ENCODE results near the gene GNAT3. TPM values are rescaled to one million over a fixed set of nuclear protein-coding genes. Genes with fewer than 3 reads are reported as not detected.

GNAT3 gene
- total RNA-seq, 4 donors from 2014 or later, result not detected

GRCh38 chr7:80542398-80542797 is 30.5 kb upstream of the GNAT3 start:
- Histone ChIP-seq H3K9me3 (peaks cover 0 to 21% (median 0%) of the 10 kb centered on the region in 3 donors), H3K4me3 (no peak overlapping the region), H3K27me3 (no peaks in the 10 kb centered on the region), H3K27ac (no peak overlapping the region), H3K4me1 (no peaks in the 10 kb centered on the region), H3K36me3 (no peaks in the 10 kb centered on the region)
- WGBS, 2 donors (ENCODE audit: low coverage in 1 of 2), result 50 to 67% methylated on average over 1 of the region's 1 CpG
- ATAC-seq, result no peak
- no peak for TF ChIP-seq POLR2AphosphoS5 (IDR thresholded peaks at IDR 0.05)
- TF ChIP-seq EP300 (IDR thresholded peaks at IDR 0.05), result no peak
- no peak for TF ChIP-seq POLR2A (IDR thresholded peaks at IDR 0.05)
- TF ChIP-seq CTCF (IDR thresholded peaks at IDR 0.05), result no peak

GRCh38 chr7:80540836-80541235 is 29.0 kb upstream of the GNAT3 start:
- H3K36me3 ChIP-seq, result no peaks in the 10 kb centered on the region
- TF ChIP-seq POLR2AphosphoS5 (IDR thresholded peaks at IDR 0.05), result no peak
- no peak for TF ChIP-seq POLR2A (IDR thresholded peaks at IDR 0.05)
- TF ChIP-seq CTCF (IDR thresholded peaks at IDR 0.05), result no peak
- TF ChIP-seq EP300 (IDR thresholded peaks at IDR 0.05), result no peak
- 38 to 40% methylated on average over 3 of the region's 3 CpGs for WGBS, 2 donors (ENCODE audit: low coverage in 1 of 2)
- no peak overlapping the region for H3K27ac ChIP-seq
- H3K4me1 ChIP-seq, result no peaks in the 10 kb centered on the region
- ATAC-seq, result no peak
- no peak overlapping the region for H3K4me3 ChIP-seq
- peaks cover 0 to 14% (median 0%) of the 10 kb centered on the region in 3 donors for H3K9me3 ChIP-seq
- H3K27me3 ChIP-seq, result no peaks in the 10 kb centered on the region

GRCh38 chr7:80537091-80537490 is 25.2 kb upstream of the GNAT3 start:
- 80 to 100% methylated on average over 1 of the region's 2 CpGs for WGBS, 2 donors (ENCODE audit: low coverage in 1 of 2)
- Histone ChIP-seq H3K27me3 (no peaks in the 10 kb centered on the region), H3K4me1 (no peaks in the 10 kb centered on the region), H3K9me3 (no peaks in the 10 kb centered on the region), H3K4me3 (no peak overlapping the region), H3K27ac (no peak overlapping the region), H3K36me3 (no peaks in the 10 kb centered on the region)
- no peak for ATAC-seq
- TF ChIP-seq POLR2AphosphoS5 (IDR thresholded peaks at IDR 0.05) (no peak), EP300 (IDR thresholded peaks at IDR 0.05) (no peak), POLR2A (IDR thresholded peaks at IDR 0.05) (no peak), CTCF (IDR thresholded peaks at IDR 0.05) (no peak)

GRCh38 chr7:80536426-80536825 is 24.6 kb upstream of the GNAT3 start:
- no peak overlapping the region for H3K4me3 ChIP-seq
- 89 to 100% methylated on average over 2 of the region's 2 CpGs for WGBS, 2 donors (ENCODE audit: low coverage in 1 of 2)
- no peak for ATAC-seq
- no peaks in the 10 kb centered on the region for H3K9me3 ChIP-seq
- TF ChIP-seq POLR2A (IDR thresholded peaks at IDR 0.05) (no peak), POLR2AphosphoS5 (IDR thresholded peaks at IDR 0.05) (no peak), CTCF (IDR thresholded peaks at IDR 0.05) (no peak), EP300 (IDR thresholded peaks at IDR 0.05) (no peak)
- H3K27me3 ChIP-seq, result no peaks in the 10 kb centered on the region
- H3K4me1 ChIP-seq, result no peaks in the 10 kb centered on the region
- H3K27ac ChIP-seq, result no peak overlapping the region
- no peaks in the 10 kb centered on the region for H3K36me3 ChIP-seq

GRCh38 chr7:80533287-80533686 is 21.4 kb upstream of the GNAT3 start:
- Histone ChIP-seq H3K4me1 (no peaks in the 10 kb centered on the region), H3K36me3 (no peaks in the 10 kb centered on the region), H3K27me3 (no peaks in the 10 kb centered on the region), H3K27ac (no peak overlapping the region), H3K9me3 (no peaks in the 10 kb centered on the region), H3K4me3 (no peak overlapping the region)
- 40 to 83% methylated on average over 1 of the region's 1 CpG for WGBS, 2 donors (ENCODE audit: low coverage in 1 of 2)
- TF ChIP-seq EP300 (IDR thresholded peaks at IDR 0.05) (no peak), CTCF (IDR thresholded peaks at IDR 0.05) (no peak), POLR2A (IDR thresholded peaks at IDR 0.05) (no peak), POLR2AphosphoS5 (IDR thresholded peaks at IDR 0.05) (no peak)
- ATAC-seq, result no peak
